OCI-M2 (cell line): Measurements from ENCODE around the gene AGMO.

Experiments used
- DNase-seq: peaks from one replicate; lab custom pipeline; 2025; ENCODE audit not compliant: unreplicated experiment; lab: John Stamatoyannopoulos, UW

The AGMO gene

DNA sequence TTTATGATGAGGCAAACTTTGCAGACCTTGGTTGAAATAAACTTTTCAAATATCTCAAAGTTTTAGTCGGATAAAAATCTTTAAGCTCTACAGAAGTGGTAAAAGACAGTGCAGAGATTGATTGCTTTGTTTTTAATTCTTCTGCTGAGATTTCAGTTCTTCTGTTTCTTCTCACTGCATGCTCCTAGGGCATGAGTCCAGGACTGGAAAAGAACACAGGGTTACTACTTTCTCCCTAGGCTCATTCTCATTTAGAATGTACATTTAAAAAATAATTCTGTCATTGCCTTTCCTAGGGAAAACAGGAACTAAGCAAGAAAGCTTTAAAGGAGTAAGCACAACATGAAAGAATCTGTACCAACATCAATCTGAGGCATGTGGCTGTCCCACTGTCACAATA, 402.6 kb downstream of the AGMO start:
- no peak for DNase-seq

DNA sequence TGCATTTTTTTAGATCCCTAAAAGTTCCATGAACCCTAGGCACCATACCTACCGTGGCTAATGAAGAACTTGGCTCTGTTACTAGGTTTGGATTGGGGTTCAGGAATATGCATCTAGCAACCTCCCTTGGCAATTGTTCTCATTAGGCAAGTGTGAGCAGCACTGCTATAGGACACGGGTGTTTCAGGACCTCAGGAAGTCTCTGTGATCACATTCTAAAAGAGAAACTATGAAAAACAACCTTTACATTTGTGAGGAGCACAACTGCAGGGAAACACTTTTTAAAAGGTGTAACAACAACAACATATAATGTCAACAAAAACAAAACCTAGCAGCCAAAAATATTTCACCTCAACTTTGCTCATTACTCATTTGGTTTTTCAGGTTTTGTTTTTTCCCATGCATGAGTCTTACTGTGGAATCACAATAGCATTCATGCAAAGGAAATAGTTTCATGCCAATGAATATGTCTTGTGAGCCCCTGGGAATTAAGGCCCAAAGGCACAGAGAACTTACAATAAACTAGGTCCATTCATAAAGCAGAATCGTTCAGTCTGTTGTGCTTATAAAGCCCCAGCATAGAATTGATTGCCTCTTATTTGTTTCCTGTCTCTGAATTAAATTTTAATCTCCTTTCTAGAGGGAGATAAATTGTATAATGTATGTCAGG, 403.5 kb downstream of the AGMO start:
- DNase-seq, result no peak
